GM18868 (cell line): Measurements from ENCODE around the gene SLC12A8.
"Not testable (repeated sequence)": the region's sequence is repeated elsewhere in the genome, so short reads cannot be mapped to it uniquely, and the experiment has no call there.

Experiments
- ATAC-seq: cut with Tn5 transposase; IDR thresholded peaks from one replicate; pipeline ENCODE4 v1.9.1; 2021; ENCODE audit warnings: mild to moderate bottlenecking, moderate library complexity; ENCODE audit not compliant: unreplicated experiment

The SLC12A8 gene

GRCh38 chr3:125087768-125088391 lies 124.7 kb downstream of the SLC12A8 start:
- no peak for ATAC-seq

- ATAC-seq, result no peak
These were observed 127.4 kb downstream of the SLC12A8 start for GRCh38 chr3:125085166-125085565.

- ATAC-seq, result no peak
These were observed 128.8 kb downstream of the SLC12A8 start for GRCh38 chr3:125083776-125084175.

- ATAC-seq, result not testable (repeated sequence)
These were observed 130.2 kb downstream of the SLC12A8 start for GRCh38 chr3:125082339-125082738.

GRCh38 chr3:125080077-125080476 lies 132.5 kb downstream of the SLC12A8 start:
- no peak for ATAC-seq

- no peak for ATAC-seq
These were observed 132.9 kb downstream of the SLC12A8 start for GRCh38 chr3:125079675-125080045.

- no peak for ATAC-seq
These were observed 133.4 kb downstream of the SLC12A8 start for GRCh38 chr3:125078951-125079674.

- no peak for ATAC-seq
These were observed 134.7 kb downstream of the SLC12A8 start for GRCh38 chr3:125077864-125078263.

- no peak for ATAC-seq
These were observed 136.1 kb downstream of the SLC12A8 start for GRCh38 chr3:125076464-125076863.

- ATAC-seq, result no peak
These were observed 136.8 kb downstream of the SLC12A8 start for GRCh38 chr3:125075738-125076137.

GRCh38 chr3:125073390-125073905 lies 139.1 kb downstream of the SLC12A8 start:
- no peak for ATAC-seq

GRCh38 chr3:125072749-125073389 lies 139.7 kb downstream of the SLC12A8 start:
- ATAC-seq, result no peak

GRCh38 chr3:125072301-125072700 lies 140.2 kb downstream of the SLC12A8 start:
- no peak for ATAC-seq

GRCh38 chr3:125069968-125070745 lies 142.4 kb downstream of the SLC12A8 start:
- ATAC-seq, result no peak

GRCh38 chr3:125069452-125069851 lies 143.1 kb downstream of the SLC12A8 start:
- ATAC-seq, result no peak

GRCh38 chr3:125068265-125068664 lies 144.3 kb downstream of the SLC12A8 start:
- no peak for ATAC-seq

- no peak for ATAC-seq
These were observed 145.3 kb downstream of the SLC12A8 start for GRCh38 chr3:125067225-125067624.

GRCh38 chr3:125062904-125063618 lies 149.5 kb downstream of the SLC12A8 start:
- ATAC-seq, result no peak

GRCh38 chr3:125061646-125062045 lies 150.9 kb downstream of the SLC12A8 start:
- no peak for ATAC-seq

- no peak for ATAC-seq
These were observed 151.4 kb downstream of the SLC12A8 start for GRCh38 chr3:125061170-125061569.
